ENCODE data around the gene CPXM1. TPM values are rescaled to one million over a fixed set of nuclear protein-coding genes. Genes with fewer than 3 reads are reported as not detected.

CPXM1 gene
- polyA plus RNA-seq, 1 donor (not counting 4 experiments of a cell fraction or from before 2014, with no cell fraction given), result not detected

DNA sequence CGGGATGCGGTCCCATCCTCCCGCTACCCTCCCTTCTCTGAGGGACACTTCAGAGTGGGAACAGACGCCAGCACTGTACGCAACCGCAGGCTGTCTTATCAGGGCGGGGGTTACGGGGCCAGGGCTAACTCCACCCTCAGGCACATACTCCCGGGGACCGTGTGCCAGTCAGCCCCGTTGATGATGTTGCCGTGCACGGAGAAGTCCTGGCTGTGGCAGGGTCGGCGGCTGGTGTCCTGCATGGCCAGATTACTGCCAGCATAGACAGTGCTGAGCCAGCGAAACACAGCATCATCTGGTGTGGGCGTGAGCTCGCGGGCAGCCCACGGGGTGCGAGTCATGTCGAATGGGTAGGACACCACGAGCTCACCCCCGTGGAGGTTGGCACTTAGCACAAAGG is 5.0 kb downstream of the CPXM1 start:
- H3K4me3 ChIP-seq (ENCODE audit: control insufficient read depth in 2 of 3, extremely low read depth in 1 of 3, insufficient read depth in 2 of 3, low read depth in 1 of 3, low read length in 3 of 3), result no peak overlapping the region
- peaks cover 64% of the 10 kb centered on the region for H3K27me3 ChIP-seq (ENCODE audit: control insufficient read depth, extremely low read depth, insufficient read depth, low read length)
- no peaks in the 10 kb centered on the region for H3K9me1 ChIP-seq (ENCODE audit: control insufficient read depth, extremely low read depth, insufficient read depth, low read length)
- H3K4me2 ChIP-seq (ENCODE audit: control insufficient read depth, extremely low read depth, insufficient read depth, low read depth, low read length), result no peak overlapping the region
- H3K9ac ChIP-seq (ENCODE audit: control insufficient read depth, extremely low read depth, insufficient read depth, low read length), result no peak overlapping the region
- no peaks in the 10 kb centered on the region for H3K9me3 ChIP-seq (ENCODE audit: control insufficient read depth, low read depth, low read length)
- H4K20me1 ChIP-seq (ENCODE audit: control insufficient read depth, extremely low read depth, insufficient read depth, low read length), result no peaks in the 10 kb centered on the region
- dilution Hi-C loops (cut with MboI; ENCODE audit: extremely low pct_ligation_motif_present, low sequenced_read_pairs), result no loop called here
- no peaks in the 10 kb centered on the region for H3K79me2 ChIP-seq (ENCODE audit: control insufficient read depth, insufficient read depth, low read length)
- FAIRE-seq (no peak), DNase-seq (ENCODE audit: low read depth, low spot score) (no peak)
- H2AFZ ChIP-seq (ENCODE audit: control insufficient read depth, low read length), result no peak overlapping the region
- H3K36me3 ChIP-seq (ENCODE audit: control insufficient read depth in 2 of 2, extremely low read depth in 1 of 2, insufficient read depth in 2 of 2, low read length in 2 of 2), result no peaks in the 10 kb centered on the region
- peaks cover 2% of the 10 kb centered on the region for H3K4me1 ChIP-seq (ENCODE audit: control insufficient read depth, extremely low read depth, insufficient read depth, low read length)
- H3K27ac ChIP-seq (ENCODE audit: control insufficient read depth, insufficient read depth, low read length), result no peak overlapping the region
- TF ChIP-seq, protein P1, sequence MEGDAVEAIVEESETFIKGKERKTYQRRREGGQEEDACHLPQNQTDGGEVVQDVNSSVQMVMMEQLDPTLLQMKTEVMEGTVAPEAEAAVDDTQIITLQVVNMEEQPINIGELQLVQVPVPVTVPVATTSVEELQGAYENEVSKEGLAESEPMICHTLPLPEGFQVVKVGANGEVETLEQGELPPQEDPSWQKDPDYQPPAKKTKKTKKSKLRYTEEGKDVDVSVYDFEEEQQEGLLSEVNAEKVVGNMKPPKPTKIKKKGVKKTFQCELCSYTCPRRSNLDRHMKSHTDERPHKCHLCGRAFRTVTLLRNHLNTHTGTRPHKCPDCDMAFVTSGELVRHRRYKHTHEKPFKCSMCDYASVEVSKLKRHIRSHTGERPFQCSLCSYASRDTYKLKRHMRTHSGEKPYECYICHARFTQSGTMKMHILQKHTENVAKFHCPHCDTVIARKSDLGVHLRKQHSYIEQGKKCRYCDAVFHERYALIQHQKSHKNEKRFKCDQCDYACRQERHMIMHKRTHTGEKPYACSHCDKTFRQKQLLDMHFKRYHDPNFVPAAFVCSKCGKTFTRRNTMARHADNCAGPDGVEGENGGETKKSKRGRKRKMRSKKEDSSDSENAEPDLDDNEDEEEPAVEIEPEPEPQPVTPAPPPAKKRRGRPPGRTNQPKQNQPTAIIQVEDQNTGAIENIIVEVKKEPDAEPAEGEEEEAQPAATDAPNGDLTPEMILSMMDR (optimal IDR thresholded peaks at IDR 0.05 in 1 of 3, IDR thresholded peaks at IDR 0.05 in 1 of 3, conservative IDR thresholded peaks at IDR 0.05 in 1 of 3; ENCODE audit: extremely low read depth in 1 of 3, insufficient read depth in 2 of 3, low read length in 3 of 3), result no peak
- TF ChIP-seq EZH2 (IDR thresholded peaks at IDR 0.05; ENCODE audit: low read length), result no peak

DNA sequence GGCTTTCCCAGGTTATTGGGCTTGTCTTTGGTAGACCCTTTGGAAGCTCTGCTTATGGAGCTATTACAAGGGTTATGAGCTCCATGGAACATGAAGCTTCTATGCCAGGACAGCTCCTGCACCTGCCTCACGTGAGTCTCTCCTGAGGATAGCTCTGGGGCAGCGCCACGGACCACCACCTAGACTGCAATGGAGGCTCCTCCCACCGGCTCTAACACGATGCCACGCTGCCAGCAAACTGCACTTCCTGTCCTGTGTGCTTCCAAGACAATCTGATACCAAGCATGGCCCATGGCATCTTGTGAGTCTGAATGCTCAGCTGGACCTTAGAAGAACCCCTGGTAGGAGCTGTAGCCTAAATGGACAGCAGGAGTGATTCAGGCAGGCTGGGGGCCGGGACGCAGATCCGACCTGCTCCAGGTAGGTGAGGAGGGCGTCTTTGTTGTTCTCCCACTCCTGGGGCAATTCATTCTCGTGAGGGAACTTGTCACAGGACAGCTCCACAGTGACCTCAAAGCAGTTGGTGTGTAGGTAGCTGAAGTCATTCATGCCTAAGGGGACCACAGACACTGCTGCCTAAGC is 5.5 kb downstream of the CPXM1 start:
- Histone ChIP-seq H3K27me3 (ENCODE audit: control insufficient read depth, extremely low read depth, insufficient read depth, low read length) (peaks cover 63% of the 10 kb centered on the region), H2AFZ (ENCODE audit: control insufficient read depth, low read length) (no peak overlapping the region), H3K79me2 (ENCODE audit: control insufficient read depth, insufficient read depth, low read length) (no peaks in the 10 kb centered on the region), H3K9me3 (ENCODE audit: control insufficient read depth, low read depth, low read length) (no peaks in the 10 kb centered on the region), H3K9ac (ENCODE audit: control insufficient read depth, extremely low read depth, insufficient read depth, low read length) (no peak overlapping the region), H3K27ac (ENCODE audit: control insufficient read depth, insufficient read depth, low read length) (no peak overlapping the region), H4K20me1 (ENCODE audit: control insufficient read depth, extremely low read depth, insufficient read depth, low read length) (no peaks in the 10 kb centered on the region), H3K4me3 (ENCODE audit: control insufficient read depth in 2 of 3, extremely low read depth in 1 of 3, insufficient read depth in 2 of 3, low read depth in 1 of 3, low read length in 3 of 3) (no peak overlapping the region), H3K4me1 (ENCODE audit: control insufficient read depth, extremely low read depth, insufficient read depth, low read length) (peaks cover 2% of the 10 kb centered on the region), H3K36me3 (ENCODE audit: control insufficient read depth in 2 of 2, extremely low read depth in 1 of 2, insufficient read depth in 2 of 2, low read length in 2 of 2) (no peaks in the 10 kb centered on the region), H3K4me2 (ENCODE audit: control insufficient read depth, extremely low read depth, insufficient read depth, low read depth, low read length) (no peak overlapping the region), H3K9me1 (ENCODE audit: control insufficient read depth, extremely low read depth, insufficient read depth, low read length) (no peaks in the 10 kb centered on the region)
- DNase-seq (ENCODE audit: low read depth, low spot score) (no peak), FAIRE-seq (no peak)
- dilution Hi-C loops (cut with MboI; ENCODE audit: extremely low pct_ligation_motif_present, low sequenced_read_pairs), result no loop called here
- TF ChIP-seq, protein P1 (optimal IDR thresholded peaks at IDR 0.05 in 1 of 3, IDR thresholded peaks at IDR 0.05 in 1 of 3, conservative IDR thresholded peaks at IDR 0.05 in 1 of 3; ENCODE audit: extremely low read depth in 1 of 3, insufficient read depth in 2 of 3, low read length in 3 of 3), result no peak
- no peak for TF ChIP-seq EZH2 (IDR thresholded peaks at IDR 0.05; ENCODE audit: low read length)

Measured in keratinocyte (primary cell).